HEK293T (cell line): ENCODE data around the gene ZNF148.

ENCODE experiments used
- ARNT ChIP-seq: fragments of 450-650 bp; IDR thresholded peaks from 2 replicates; pipeline ENCODE4 v1.6.1; 2017; ENCODE audit warnings: mild to moderate bottlenecking
- BHLHE40 ChIP-seq: fragments of 450-650 bp; IDR thresholded peaks from 2 replicates; pipeline ENCODE4 v1.6.1; 2016; ENCODE audit warnings: mild to moderate bottlenecking, moderate library complexity, borderline replicate concordance
- ELF4 ChIP-seq: fragments of 450-650 bp; IDR thresholded peaks from 2 replicates; pipeline ENCODE4 v1.6.1; 2017; ENCODE audit warnings: antibody characterized with exemption
- FOXA1 ChIP-seq: fragments of 450-650 bp; IDR thresholded peaks from 2 replicates; pipeline ENCODE4 v1.6.1; 2016; ENCODE audit warnings: mild to moderate bottlenecking
- FOXM1 ChIP-seq: fragments of 450-650 bp; IDR thresholded peaks from 2 replicates; pipeline ENCODE4 v1.6.1; 2017; ENCODE audit warnings: mild to moderate bottlenecking, borderline replicate concordance
- HDGF ChIP-seq: fragments of 450-650 bp; IDR thresholded peaks from 2 replicates; pipeline ENCODE4 v1.6.1; 2017; ENCODE audit warnings: antibody characterized with exemption, borderline replicate concordance
- L3MBTL2 ChIP-seq: fragments of 450-650 bp; conservative IDR thresholded peaks from 2 replicates; pipeline ENCODE4 v1.6.1; 2016; ENCODE audit warnings: mild to moderate bottlenecking
- LEF1 ChIP-seq: fragments of 450-650 bp; IDR thresholded peaks from 2 replicates; pipeline ENCODE4 v1.6.1; 2017; ENCODE audit warnings: mild to moderate bottlenecking, borderline replicate concordance
- NFRKB ChIP-seq: fragments of 450-650 bp; IDR thresholded peaks from 2 replicates; pipeline ENCODE4 v1.6.1; 2016; ENCODE audit warnings: mild to moderate bottlenecking, moderate library complexity
- SP1 ChIP-seq: fragments of 450-650 bp; IDR thresholded peaks from 2 replicates; pipeline ENCODE4 v1.6.1; 2017
- SUZ12 ChIP-seq: fragments of 450-650 bp; IDR thresholded peaks from 2 replicates; pipeline ENCODE4 v1.6.1; 2016; ENCODE audit warnings: mild to moderate bottlenecking
- ZNF384 ChIP-seq: fragments of 450-650 bp; IDR thresholded peaks from 2 replicates; pipeline ENCODE4 v1.6.1; 2016

GRCh38 chr3:125379483-125379882 lies 4.4 kb upstream of the ZNF148 start:
- TF ChIP-seq FOXA1 (no peak), BHLHE40 (no peak), ARNT (no peak), NFRKB (no peak), SUZ12 (no peak), FOXM1 (no peak), HDGF (no peak), L3MBTL2 (no peak), ZNF384 (no peak), LEF1 (no peak), SP1 (no peak), ELF4 (no peak)
